K562 (cell line): ENCODE measurements around the gene SLC17A8. TPM values are rescaled to one million over a fixed set of nuclear protein-coding genes. Genes with fewer than 3 reads are reported as not detected.

Experiments used
- FOSL1 ChIP-seq: fragments of 200-800 bp; sonication (Bioruptor generic); conservative IDR thresholded peaks from 2 replicates; pipeline ENCODE4 v1.6.1; 2016; ENCODE audit warnings: missing genetic modification characterization, missing compliant biosample characterization
- FOXP1 ChIP-seq: sonication (generic); formaldehyde crosslinking; IDR thresholded peaks from 2 replicates; pipeline ENCODE4 v1.8.0; 2022; ENCODE audit warnings: mild to moderate bottlenecking, missing genetic modification reagents
- GABPA ChIP-seq: fragments of 200-800 bp; sonication (Bioruptor generic); conservative IDR thresholded peaks from 2 replicates; pipeline ENCODE4 v1.6.1; 2016; ENCODE audit warnings: low read depth, missing genetic modification characterization, missing compliant biosample characterization
- ID3 ChIP-seq, 2 experiments: fragments of 250-450 bp in 1 of 2; fragments of 450-650 bp in 1 of 2; sonication (Bioruptor Pico) in 1 of 2; IDR thresholded peaks; 2 replicates each; pipeline versions ENCODE4 v1.6.1 to v1.8.0; 2016 to 2021; ENCODE audit warnings: mild to moderate bottlenecking in 2 of 2, moderate library complexity in 2 of 2, missing compliant biosample characterization in 1 of 2, missing genetic modification characterization in 1 of 2
- JUND ChIP-seq, 2 experiments: IDR thresholded peaks; 2 replicates in 1 of 2; 3 replicates in 1 of 2; pipeline ENCODE4 v1.6.1; 2011; ENCODE audit warnings: borderline replicate concordance in 2 of 2, low read depth in 2 of 2, low read length in 2 of 2, improper control_type of control experiment in 1 of 2, missing biosample characterization in 1 of 2, missing genetic modification characterization in 1 of 2, missing genetic modification reagents in 1 of 2
- MEF2A ChIP-seq: IDR thresholded peaks from 2 replicates; pipeline ENCODE4 v1.6.1; 2011; ENCODE audit warnings: low read depth, mild to moderate bottlenecking, low read length, moderate library complexity; ENCODE audit not compliant: control insufficient read depth
- PHB ChIP-seq: fragments of 250-450 bp; sonication (Bioruptor Pico); IDR thresholded peaks from 2 replicates; pipeline ENCODE4 v1.5.0; 2021
- SAP30 ChIP-seq: fragments of 200-600 bp; sonication (generic); IDR thresholded peaks from 2 replicates; pipeline ENCODE4 v1.6.1; 2012; ENCODE audit warnings: borderline replicate concordance, low read depth, mild to moderate bottlenecking, moderate library complexity, low read length, control low read depth, inconsistent platforms; ENCODE audit not compliant: insufficient read depth, poor library complexity, severe bottlenecking
- STAT5B ChIP-seq: fragments of 250-450 bp; sonication (Bioruptor Pico); IDR thresholded peaks from 2 replicates; pipeline ENCODE4 v1.8.0; 2021; ENCODE audit warnings: mild to moderate bottlenecking, inconsistent platforms
- TFAP4 ChIP-seq: sonication (generic); formaldehyde crosslinking; IDR thresholded peaks from 2 replicates; pipeline ENCODE4 v1.8.0; 2022; ENCODE audit warnings: missing genetic modification reagents, mild to moderate bottlenecking, moderate library complexity, borderline replicate concordance
- ZBED1 ChIP-seq: IDR thresholded peaks from 2 replicates; pipeline ENCODE4 v1.6.1; 2014
- ZNF212 ChIP-seq: fragments of 450-650 bp; formaldehyde crosslinking; IDR thresholded peaks from 2 replicates; pipeline ENCODE4 v1.4.0; 2020; ENCODE audit warnings: mild to moderate bottlenecking
- ZNF668 ChIP-seq: fragments of 250-450 bp; sonication (Bioruptor Pico); IDR thresholded peaks from 2 replicates; pipeline ENCODE4 v1.8.0; 2022; ENCODE audit warnings: mild to moderate bottlenecking, inconsistent platforms
- polyA plus RNA-seq, 8 experiments: library from polyadenylated mRNA; depleted of rRNA in 4 of 8; stranded (reverse) in 5 of 8; unstranded in 3 of 8; fragments of >200 nt; fragmentation: Nextera tagmentation in 2 of 8; fragmentation: Illumina TruSeq in 1 of 8; extraction: Ambion mirVana in 2 of 8; extraction: Trizol in 1 of 8; gene quantifications; 2 replicates each; pipeline versions ENCODE4 v1.2.1 to v1.2.3, GENCODE V29; 2011 to 2014; ENCODE audit warnings: inconsistent platforms in 1 of 8, missing spikeins in 1 of 8
- total RNA-seq, 7 experiments: library from RNA; depleted of rRNA in 6 of 7; stranded (reverse); fragments of >200 nt in 6 of 7; fragmentation: Illumina TruSeq in 2 of 7; extraction: Trizol in 2 of 7; gene quantifications; 2 replicates each; pipeline versions ENCODE4 v1.2.1 to v1.2.3, GENCODE V29; 2011 to 2021; ENCODE audit warnings: low replicate concordance in 1 of 7
- TF ChIP-seq, protein P1 (sequence below), 3 experiments: fragments of 200-800 bp in 1 of 3; fragments of 250-450 bp in 1 of 3; fragments of 450-650 bp in 1 of 3; sonication (Bioruptor Pico) in 1 of 3; sonication (Bioruptor generic) in 1 of 3; formaldehyde crosslinking in 1 of 3; IDR thresholded peaks; 2 replicates each; pipeline versions ENCODE4 v1.6.1 to v1.8.0; 2016 to 2022; ENCODE audit warnings: mild to moderate bottlenecking in 2 of 3, missing genetic modification characterization in 2 of 3, missing compliant biosample characterization in 1 of 3, moderate library complexity in 1 of 3
- TF ChIP-seq, protein P2 (sequence below): IDR thresholded peaks from 2 replicates; pipeline ENCODE4 v1.6.1; 2016; ENCODE audit warnings: missing genetic modification characterization, missing compliant biosample characterization

SLC17A8 gene
- total and polyA plus RNA-seq, 9 of the 15 experiments (the other 6 are each of a cell fraction or from before 2014, with no cell fraction given) = 0.03 TPM; not detected in 8

- TF ChIP-seq, protein P1, sequence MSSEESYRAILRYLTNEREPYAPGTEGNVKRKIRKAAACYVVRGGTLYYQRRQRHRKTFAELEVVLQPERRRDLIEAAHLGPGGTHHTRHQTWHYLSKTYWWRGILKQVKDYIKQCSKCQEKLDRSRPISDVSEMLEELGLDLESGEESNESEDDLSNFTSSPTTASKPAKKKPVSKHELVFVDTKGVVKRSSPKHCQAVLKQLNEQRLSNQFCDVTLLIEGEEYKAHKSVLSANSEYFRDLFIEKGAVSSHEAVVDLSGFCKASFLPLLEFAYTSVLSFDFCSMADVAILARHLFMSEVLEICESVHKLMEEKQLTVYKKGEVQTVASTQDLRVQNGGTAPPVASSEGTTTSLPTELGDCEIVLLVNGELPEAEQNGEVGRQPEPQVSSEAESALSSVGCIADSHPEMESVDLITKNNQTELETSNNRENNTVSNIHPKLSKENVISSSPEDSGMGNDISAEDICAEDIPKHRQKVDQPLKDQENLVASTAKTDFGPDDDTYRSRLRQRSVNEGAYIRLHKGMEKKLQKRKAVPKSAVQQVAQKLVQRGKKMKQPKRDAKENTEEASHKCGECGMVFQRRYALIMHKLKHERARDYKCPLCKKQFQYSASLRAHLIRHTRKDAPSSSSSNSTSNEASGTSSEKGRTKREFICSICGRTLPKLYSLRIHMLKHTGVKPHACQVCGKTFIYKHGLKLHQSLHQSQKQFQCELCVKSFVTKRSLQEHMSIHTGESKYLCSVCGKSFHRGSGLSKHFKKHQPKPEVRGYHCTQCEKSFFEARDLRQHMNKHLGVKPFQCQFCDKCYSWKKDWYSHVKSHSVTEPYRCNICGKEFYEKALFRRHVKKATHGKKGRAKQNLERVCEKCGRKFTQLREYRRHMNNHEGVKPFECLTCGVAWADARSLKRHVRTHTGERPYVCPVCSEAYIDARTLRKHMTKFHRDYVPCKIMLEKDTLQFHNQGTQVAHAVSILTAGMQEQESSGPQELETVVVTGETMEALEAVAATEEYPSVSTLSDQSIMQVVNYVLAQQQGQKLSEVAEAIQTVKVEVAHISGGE (CRISPR knock-in tag; IDR thresholded peaks at IDR 0.05) = peak in 1 of 3 experiments; percentile 84; a peak in 2 of 6 replicates
- TF ChIP-seq JUND (IDR thresholded peaks at IDR 0.05; ENCODE audit: borderline replicate concordance, low read depth, low read length) = no peak
- TF ChIP-seq JUND (tag; IDR thresholded peaks at IDR 0.05; ENCODE audit: borderline replicate concordance, low read depth, low read length) = peak; percentile 32; the same call in 1 of the 3 replicates
- no peak for TF ChIP-seq ZBED1
- TF ChIP-seq ID3 (CRISPR knock-in tag; IDR thresholded peaks at IDR 0.05) = no peak
- TF ChIP-seq ID3 (tag; IDR thresholded peaks at IDR 0.05) = no peak
- peak; percentile 30; the same call in 1 of the 2 replicates for TF ChIP-seq GABPA (tag)
- TF ChIP-seq STAT5B (CRISPR knock-in tag) = no peak
- TF ChIP-seq FOSL1 (tag) = no peak
- TF ChIP-seq ZNF212 (CRISPR knock-in tag) = no peak
- no peak for TF ChIP-seq SAP30
- TF ChIP-seq, protein P2, sequence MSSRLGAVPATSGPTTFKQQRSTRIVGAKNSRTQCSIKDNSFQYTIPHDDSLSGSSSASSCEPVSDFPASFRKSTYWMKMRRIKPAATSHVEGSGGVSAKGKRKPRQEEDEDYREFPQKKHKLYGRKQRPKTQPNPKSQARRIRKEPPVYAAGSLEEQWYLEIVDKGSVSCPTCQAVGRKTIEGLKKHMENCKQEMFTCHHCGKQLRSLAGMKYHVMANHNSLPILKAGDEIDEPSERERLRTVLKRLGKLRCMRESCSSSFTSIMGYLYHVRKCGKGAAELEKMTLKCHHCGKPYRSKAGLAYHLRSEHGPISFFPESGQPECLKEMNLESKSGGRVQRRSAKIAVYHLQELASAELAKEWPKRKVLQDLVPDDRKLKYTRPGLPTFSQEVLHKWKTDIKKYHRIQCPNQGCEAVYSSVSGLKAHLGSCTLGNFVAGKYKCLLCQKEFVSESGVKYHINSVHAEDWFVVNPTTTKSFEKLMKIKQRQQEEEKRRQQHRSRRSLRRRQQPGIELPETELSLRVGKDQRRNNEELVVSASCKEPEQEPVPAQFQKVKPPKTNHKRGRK = no peak
- no peak for TF ChIP-seq MEF2A
- TF ChIP-seq ZNF668 (CRISPR knock-in tag) = no peak
- TF ChIP-seq TFAP4 (CRISPR knock-in tag) = peak; percentile 27; the same call in 1 of the 2 replicates
- no peak for TF ChIP-seq PHB (CRISPR knock-in tag)
- TF ChIP-seq FOXP1 (CRISPR knock-in tag) = no peak
Observed at GRCh38 chr12:100437038-100437841, 80.4 kb downstream of the SLC17A8 start (continued).
